Activated gamma-delta T cell treated with Interleukin-2 at 50 U/mL for 16 hours (primary cell): Measurements from ENCODE around the gene TCEANC2.
A peak's percentile ranks its signal among the peaks of the same experiment; 100 is the strongest.
"Not testable (repeated sequence)": the region's sequence is repeated elsewhere in the genome, so short reads cannot be mapped to it uniquely, and the experiment has no call there.

Experiments used
- DNase-seq: peaks from one replicate; pipeline ENCODE4 v3.0.0-alpha.2; 2020

The TCEANC2 gene

GRCh38 chr1:54028306-54029251, 24.8 kb upstream of the TCEANC2 start:
- no peak for DNase-seq

- DNase-seq = no peak
Observed at GRCh38 chr1:54037476-54037875, 15.9 kb upstream of the TCEANC2 start.

- DNase-seq = no peak
Observed at GRCh38 chr1:54041806-54042205, 11.6 kb upstream of the TCEANC2 start.

GRCh38 chr1:54045496-54045895, 7.9 kb upstream of the TCEANC2 start:
- DNase-seq = no peak

GRCh38 chr1:54046671-54047383, 6.6 kb upstream of the TCEANC2 start:
- DNase-seq = no peak

- DNase-seq = no peak
Observed at GRCh38 chr1:54047384-54048305, 5.8 kb upstream of the TCEANC2 start.

- DNase-seq = not testable (repeated sequence)
Observed at GRCh38 chr1:54050435-54050834, 3.0 kb upstream of the TCEANC2 start.

GRCh38 chr1:54051933-54052430, 1.4 kb upstream of the TCEANC2 start:
- DNase-seq = no peak

- DNase-seq = peak; percentile 8
Observed at GRCh38 chr1:54052431-54052933, 926 bp upstream of the TCEANC2 start.

GRCh38 chr1:54053745-54054437, 483 bp downstream of the TCEANC2 start:
- no peak for DNase-seq

- no peak for DNase-seq
Observed at GRCh38 chr1:54054438-54054749, 986 bp downstream of the TCEANC2 start.

- no peak for DNase-seq
Observed at GRCh38 chr1:54064299-54064698, 10.9 kb downstream of the TCEANC2 start.

GRCh38 chr1:54069791-54070170, 16.4 kb downstream of the TCEANC2 start:
- no peak for DNase-seq

GRCh38 chr1:54070171-54070837, 16.9 kb downstream of the TCEANC2 start:
- DNase-seq = no peak

GRCh38 chr1:54077359-54077758, 24.0 kb downstream of the TCEANC2 start:
- DNase-seq = no peak

- no peak for DNase-seq
Observed at GRCh38 chr1:54080598-54081049, 27.2 kb downstream of the TCEANC2 start.

- peak; percentile 42 for DNase-seq
Observed at GRCh38 chr1:54081306-54082270, 28.2 kb downstream of the TCEANC2 start.

GRCh38 chr1:54084794-54085193, 31.4 kb downstream of the TCEANC2 start:
- DNase-seq = no peak

- no peak for DNase-seq
Observed at GRCh38 chr1:54086754-54087153, 33.3 kb downstream of the TCEANC2 start.

- no peak for DNase-seq
Observed at GRCh38 chr1:54088385-54088784, 35.0 kb downstream of the TCEANC2 start.
